ENCODE measurements around the gene GTPBP3. TPM values are rescaled to one million over a fixed set of nuclear protein-coding genes. Genes with fewer than 3 reads are reported as not detected.

Gene GTPBP3
- total and polyA plus RNA-seq, 9 of the 15 experiments (the other 6 are each of a cell fraction or from before 2014, with no cell fraction given) = 4.9 to 124 (median 22.6) TPM

GRCh38 chr19:17309198-17309964, 28.0 kb upstream of the GTPBP3 start, which contains the start of gene DDA1 (continued):
- TF ChIP-seq ELK1 (CRISPR knock-in tag; IDR thresholded peaks at IDR 0.05) = no peak
- no peak for TF ChIP-seq HSF4 (CRISPR knock-in tag; IDR thresholded peaks at IDR 0.05; ENCODE audit: borderline replicate concordance)
- no peak for TF ChIP-seq L3MBTL2 (IDR thresholded peaks at IDR 0.05)
- TF ChIP-seq, protein P1, sequence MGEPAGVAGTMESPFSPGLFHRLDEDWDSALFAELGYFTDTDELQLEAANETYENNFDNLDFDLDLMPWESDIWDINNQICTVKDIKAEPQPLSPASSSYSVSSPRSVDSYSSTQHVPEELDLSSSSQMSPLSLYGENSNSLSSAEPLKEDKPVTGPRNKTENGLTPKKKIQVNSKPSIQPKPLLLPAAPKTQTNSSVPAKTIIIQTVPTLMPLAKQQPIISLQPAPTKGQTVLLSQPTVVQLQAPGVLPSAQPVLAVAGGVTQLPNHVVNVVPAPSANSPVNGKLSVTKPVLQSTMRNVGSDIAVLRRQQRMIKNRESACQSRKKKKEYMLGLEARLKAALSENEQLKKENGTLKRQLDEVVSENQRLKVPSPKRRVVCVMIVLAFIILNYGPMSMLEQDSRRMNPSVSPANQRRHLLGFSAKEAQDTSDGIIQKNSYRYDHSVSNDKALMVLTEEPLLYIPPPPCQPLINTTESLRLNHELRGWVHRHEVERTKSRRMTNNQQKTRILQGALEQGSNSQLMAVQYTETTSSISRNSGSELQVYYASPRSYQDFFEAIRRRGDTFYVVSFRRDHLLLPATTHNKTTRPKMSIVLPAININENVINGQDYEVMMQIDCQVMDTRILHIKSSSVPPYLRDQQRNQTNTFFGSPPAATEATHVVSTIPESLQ (CRISPR knock-in tag; IDR thresholded peaks at IDR 0.05) = no peak
- TF ChIP-seq FOS (IDR thresholded peaks at IDR 0.05; ENCODE audit: extremely low read depth, insufficient read length) = peak; percentile 99
- TF ChIP-seq ZNF785 (CRISPR knock-in tag; IDR thresholded peaks at IDR 0.05) = no peak
- no peak for TF ChIP-seq PML (IDR thresholded peaks at IDR 0.05; ENCODE audit: low read length)
- TF ChIP-seq NFE2L1 (tag; IDR thresholded peaks at IDR 0.05; ENCODE audit: borderline replicate concordance, low read depth) = no peak
- TF ChIP-seq PTTG1 (tag; IDR thresholded peaks at IDR 0.05; ENCODE audit: low read depth) = no peak
- TF ChIP-seq NRF1 (conservative IDR thresholded peaks at IDR 0.05 in 1 of 2, IDR thresholded peaks at IDR 0.05 in 1 of 2) = peak in 1 of 2 experiments; percentile 74
- TF ChIP-seq LCOR (CRISPR knock-in tag; IDR thresholded peaks at IDR 0.05) = peak; percentile 91
- peak; percentile 85 for TF ChIP-seq CREM (IDR thresholded peaks at IDR 0.05; ENCODE audit: low read depth)
- TF ChIP-seq POLR2AphosphoS2 (IDR thresholded peaks at IDR 0.05; ENCODE audit: low read length) = no peak
- TF ChIP-seq NR2C2 (CRISPR knock-in tag; IDR thresholded peaks at IDR 0.05) = peak; percentile 95
- TF ChIP-seq NR2C2 (tag; IDR thresholded peaks at IDR 0.05) = peak; percentile 100
- peak; percentile 83 for TF ChIP-seq RBFOX2 (IDR thresholded peaks at IDR 0.05; ENCODE audit: low read depth, low read length)
- TF ChIP-seq EP400 (IDR thresholded peaks at IDR 0.05) = peak; percentile 24; the same call in 1 of the 2 replicates
- TF ChIP-seq ZNF408 (CRISPR knock-in tag; IDR thresholded peaks at IDR 0.05; ENCODE audit: low read depth) = no peak
- TF ChIP-seq EGR1 (conservative IDR thresholded peaks at IDR 0.05) = peak; percentile 87
- no peak for TF ChIP-seq BRD9 (IDR thresholded peaks at IDR 0.05; ENCODE audit: low read depth, partially characterized antibody)
- TF ChIP-seq HMG20A (CRISPR knock-in tag; conservative IDR thresholded peaks at IDR 0.05) = no peak
- TF ChIP-seq POU5F1 (IDR thresholded peaks at IDR 0.05; ENCODE audit: borderline replicate concordance, low read depth, low read length, partially characterized antibody) = no peak
- TF ChIP-seq SMAD3 (CRISPR knock-in tag; conservative IDR thresholded peaks at IDR 0.05) = 0 out of 2 replicates have a peak, but pooled peaks have one; percentile 9
- TF ChIP-seq, protein P2, sequence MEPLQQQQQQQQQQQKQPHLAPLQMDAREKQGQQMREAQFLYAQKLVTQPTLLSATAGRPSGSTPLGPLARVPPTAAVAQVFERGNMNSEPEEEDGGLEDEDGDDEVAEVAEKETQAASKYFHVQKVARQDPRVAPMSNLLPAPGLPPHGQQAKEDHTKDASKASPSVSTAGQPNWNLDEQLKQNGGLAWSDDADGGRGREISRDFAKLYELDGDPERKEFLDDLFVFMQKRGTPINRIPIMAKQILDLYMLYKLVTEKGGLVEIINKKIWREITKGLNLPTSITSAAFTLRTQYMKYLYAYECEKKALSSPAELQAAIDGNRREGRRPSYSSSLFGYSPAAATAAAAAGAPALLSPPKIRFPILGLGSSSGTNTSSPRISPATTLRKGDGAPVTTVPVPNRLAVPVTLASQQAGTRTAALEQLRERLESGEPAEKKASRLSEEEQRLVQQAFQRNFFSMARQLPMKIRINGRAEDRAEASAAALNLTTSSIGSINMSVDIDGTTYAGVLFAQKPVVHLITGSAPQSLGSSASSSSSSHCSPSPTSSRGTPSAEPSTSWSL (CRISPR knock-in tag; IDR thresholded peaks at IDR 0.05; ENCODE audit: borderline replicate concordance) = no peak
